ENCODE data around the gene NNT. TPM values are rescaled to one million over a fixed set of nuclear protein-coding genes. Genes with fewer than 3 reads are reported as not detected.

NNT gene
- total RNA-seq, 1 donor from 2014 or later, result 40.3 TPM

- H3K27ac ChIP-seq, result no peak overlapping the region
- H3K36me3 ChIP-seq, result peaks cover 0 to 5% of the 10 kb centered on the region in 2 donors
- no peak overlapping the region for H3K4me3 ChIP-seq
- H3K9me3 ChIP-seq, result no peaks in the 10 kb centered on the region
- TF ChIP-seq POLR2A (IDR thresholded peaks at IDR 0.05) (no peak), POLR2AphosphoS5 (IDR thresholded peaks at IDR 0.05; ENCODE audit: insufficient read depth in 1 of 2, low read depth in 1 of 2) (no peak), CTCF (IDR thresholded peaks at IDR 0.05) (no peak)
- intact Hi-C loops (cut with DNase I), result no loop called here
- no peak for DNase-seq (ENCODE audit: extremely low spot score in 2 of 2)
- H3K4me1 ChIP-seq, result peaks cover 19% of the 10 kb centered on the region
- no peaks in the 10 kb centered on the region for H3K27me3 ChIP-seq
These were observed 77.3 kb downstream of the NNT start for GRCh38 chr5:43680286-43680685.

- TF ChIP-seq CTCF (IDR thresholded peaks at IDR 0.05) (no peak), POLR2AphosphoS5 (IDR thresholded peaks at IDR 0.05; ENCODE audit: insufficient read depth in 1 of 2, low read depth in 1 of 2) (no peak), POLR2A (IDR thresholded peaks at IDR 0.05) (no peak)
- no peaks in the 10 kb centered on the region for H3K27me3 ChIP-seq
- no peak for DNase-seq (ENCODE audit: extremely low spot score in 2 of 2)
- peak overlapping the region; percentile 36 for H3K27ac ChIP-seq
- no peaks in the 10 kb centered on the region for H3K9me3 ChIP-seq
- no peak overlapping the region for H3K4me3 ChIP-seq
- H3K4me1 ChIP-seq, result peaks cover 19% of the 10 kb centered on the region
- H3K36me3 ChIP-seq, result no peaks in the 10 kb centered on the region
- intact Hi-C loops (cut with DNase I), result no loop called here
These were observed 81.0 kb downstream of the NNT start for GRCh38 chr5:43683884-43684471.

GRCh38 chr5:43685252-43685950 is 82.4 kb downstream of the NNT start:
- Histone ChIP-seq H3K9me3 (no peaks in the 10 kb centered on the region), H3K36me3 (no peaks in the 10 kb centered on the region), H3K27me3 (no peaks in the 10 kb centered on the region), H3K4me1 (peaks cover 19% of the 10 kb centered on the region), H3K4me3 (no peak overlapping the region), H3K27ac (no peak overlapping the region)
- intact Hi-C loops (cut with DNase I), result no loop called here
- no peak for TF ChIP-seq CTCF (IDR thresholded peaks at IDR 0.05)
- TF ChIP-seq POLR2A (IDR thresholded peaks at IDR 0.05), result no peak
- no peak for TF ChIP-seq POLR2AphosphoS5 (IDR thresholded peaks at IDR 0.05; ENCODE audit: insufficient read depth in 1 of 2, low read depth in 1 of 2)
- no peak for DNase-seq (ENCODE audit: extremely low spot score in 2 of 2)

- no peak overlapping the region for H3K4me3 ChIP-seq
- intact Hi-C loops (cut with DNase I), result no loop called here
- H3K4me1 ChIP-seq, result peaks cover 19% of the 10 kb centered on the region
- TF ChIP-seq CTCF (IDR thresholded peaks at IDR 0.05) (no peak), POLR2AphosphoS5 (IDR thresholded peaks at IDR 0.05; ENCODE audit: insufficient read depth in 1 of 2, low read depth in 1 of 2) (no peak)
- DNase-seq (ENCODE audit: extremely low spot score in 2 of 2), result no peak
- H3K36me3 ChIP-seq, result no peaks in the 10 kb centered on the region
- H3K27ac ChIP-seq, result no peak overlapping the region
- H3K27me3 ChIP-seq, result no peaks in the 10 kb centered on the region
- H3K9me3 ChIP-seq, result no peaks in the 10 kb centered on the region
These were observed 84.3 kb downstream of the NNT start for GRCh38 chr5:43687275-43687674.

GRCh38 chr5:43691275-43691674 is 88.3 kb downstream of the NNT start:
- Histone ChIP-seq H3K9me3 (no peaks in the 10 kb centered on the region), H3K4me1 (peaks cover 16% of the 10 kb centered on the region), H3K27ac (no peak overlapping the region), H3K27me3 (no peaks in the 10 kb centered on the region), H3K4me3 (no peak overlapping the region), H3K36me3 (no peaks in the 10 kb centered on the region)
- no peak for DNase-seq (ENCODE audit: extremely low spot score in 2 of 2)
- intact Hi-C loops (cut with DNase I), result no loop called here
- TF ChIP-seq POLR2A (IDR thresholded peaks at IDR 0.05) (no peak), CTCF (IDR thresholded peaks at IDR 0.05) (no peak), POLR2AphosphoS5 (IDR thresholded peaks at IDR 0.05; ENCODE audit: insufficient read depth in 1 of 2, low read depth in 1 of 2) (no peak)
